ENCODE measurements around the gene SIRT7. TPM values are rescaled to one million over a fixed set of nuclear protein-coding genes. Genes with fewer than 3 reads are reported as not detected.

SIRT7 gene
- polyA plus RNA-seq, 2 donors, result 64.9 to 84.0 TPM

DNA sequence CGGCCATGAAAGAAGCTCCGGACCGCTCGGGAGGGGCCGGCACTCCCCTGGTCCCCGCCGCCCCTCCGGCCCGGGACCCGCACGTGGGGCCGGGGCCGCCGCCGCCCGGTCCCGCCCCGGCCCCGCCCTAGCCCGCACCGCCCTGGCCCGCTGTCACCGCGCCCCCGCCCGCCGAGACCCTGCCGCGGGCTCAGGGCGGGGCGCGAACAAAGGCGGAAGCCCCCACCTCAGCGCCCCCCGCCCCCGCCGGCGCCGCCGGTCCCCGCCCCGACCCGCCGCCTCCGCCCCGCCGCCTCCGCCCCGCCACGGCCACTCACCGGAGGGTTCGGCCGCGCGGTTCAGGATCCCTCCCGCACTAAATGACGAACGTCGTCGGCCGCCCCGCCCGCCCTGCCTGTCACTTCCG is 47.0 kb downstream of the SIRT7 start, which contains the start of gene ARHGDIA:
Gene ARHGDIA (minus strand): TSS at position 357 of the 406 bp plus-strand sequence. CDS start 1,407 bp downstream, outside the sequence.
- WGBS, 2 donors, result 0 to 2% methylated on average over 32 to 64 of the region's 64 CpGs

GRCh38 chr17:81870131-81870980 is 47.6 kb downstream of the SIRT7 start:
- no peaks in the 10 kb centered on the region for H3K27me3 ChIP-seq (ENCODE audit: control insufficient read depth in 1 of 2, insufficient read depth in 2 of 2, low read length in 2 of 2)
- peaks cover 3 to 25% of the 10 kb centered on the region in 2 donors for H3K4me1 ChIP-seq (ENCODE audit: control insufficient read depth in 2 of 2, insufficient read depth in 2 of 2, low read length in 1 of 2)
- 1 to 2% methylated on average over 49 to 65 of the region's 65 CpGs for WGBS, 2 donors
- H3K4me3 ChIP-seq (ENCODE audit: low read depth in 1 of 2, low read length in 2 of 2), result peak overlapping the region; percentile 68 to 95
- peak overlapping the region; percentile 98 for H3K27ac ChIP-seq (ENCODE audit: low read depth in 2 of 2, low read length in 1 of 2)
- no peaks in the 10 kb centered on the region for H3K9me3 ChIP-seq (ENCODE audit: control insufficient read depth in 2 of 2, insufficient read depth in 1 of 2, low read depth in 1 of 2, low read length in 1 of 2)
- peaks cover 8 to 23% of the 10 kb centered on the region in 2 donors for H3K36me3 ChIP-seq (ENCODE audit: control insufficient read depth in 2 of 2, insufficient read depth in 2 of 2, low read length in 1 of 2)

More for the DNA sequence above, 47.0 kb downstream of the SIRT7 start, which contains the start of gene ARHGDIA:
- H3K4me1 ChIP-seq (ENCODE audit: control insufficient read depth in 2 of 2, insufficient read depth in 2 of 2, low read length in 1 of 2), result peaks cover 3 to 20% of the 10 kb centered on the region in 2 donors
- peak within 1 kb of the TSS; percentile 98 for H3K27ac ChIP-seq (ENCODE audit: low read depth in 2 of 2, low read length in 1 of 2)
- H3K9me3 ChIP-seq (ENCODE audit: control insufficient read depth in 2 of 2, insufficient read depth in 1 of 2, low read depth in 1 of 2, low read length in 1 of 2), result no peaks in the 10 kb centered on the region
- peaks cover 8 to 23% of the 10 kb centered on the region in 2 donors for H3K36me3 ChIP-seq (ENCODE audit: control insufficient read depth in 2 of 2, insufficient read depth in 2 of 2, low read length in 1 of 2)
- H3K27me3 ChIP-seq (ENCODE audit: control insufficient read depth in 1 of 2, insufficient read depth in 2 of 2, low read length in 2 of 2), result no peaks in the 10 kb centered on the region
- peak within 1 kb of the TSS; percentile 81 to 95 for H3K4me3 ChIP-seq (ENCODE audit: low read depth in 1 of 2, low read length in 2 of 2)

DNA sequence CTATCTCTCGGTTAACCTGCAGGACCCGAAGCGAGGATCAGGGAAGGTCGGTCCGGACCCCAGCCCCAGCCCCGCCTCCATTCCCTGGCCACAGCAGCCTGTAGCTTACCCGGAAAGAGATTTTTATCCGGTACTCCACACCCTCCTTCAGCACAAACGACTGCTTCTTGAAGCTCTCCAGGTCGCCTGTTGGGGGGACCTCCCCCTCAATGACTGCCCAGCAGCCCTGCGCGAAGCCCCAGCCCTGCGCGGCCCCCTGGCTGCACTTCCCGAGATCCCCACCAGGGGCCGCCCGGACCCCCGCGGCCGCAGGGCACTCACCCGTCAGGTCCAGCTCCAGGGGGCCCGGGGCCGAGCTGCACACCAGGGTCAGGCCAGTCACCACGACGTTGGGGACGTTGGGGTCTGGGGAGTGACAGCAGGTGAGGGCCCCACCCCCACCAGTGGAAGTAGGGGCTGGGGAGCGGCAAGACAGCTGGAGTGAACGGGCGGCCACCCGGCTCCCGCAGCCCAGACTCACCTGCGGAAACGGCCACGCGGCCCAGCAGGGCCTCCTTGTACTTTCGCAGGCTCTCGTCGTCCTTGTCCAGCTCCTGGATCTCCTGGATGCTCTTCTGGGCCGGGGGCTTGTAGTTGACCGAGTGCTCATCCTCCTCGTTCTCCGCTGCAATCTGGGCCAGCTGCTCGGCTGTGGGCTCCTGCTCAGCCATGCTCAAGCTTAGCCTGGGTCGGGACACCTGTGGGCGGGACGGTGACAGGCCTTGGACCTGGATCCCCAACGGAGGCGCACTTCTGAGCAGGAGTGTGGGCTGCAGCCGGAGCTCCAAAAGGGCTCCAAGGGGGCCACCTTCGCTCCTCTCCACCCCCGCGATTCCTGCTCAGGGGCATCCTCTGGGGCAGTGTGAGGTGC is 48.5 kb downstream of the SIRT7 start:
- Histone ChIP-seq H3K4me3 (ENCODE audit: low read depth in 1 of 2, low read length in 2 of 2) (peak overlapping the region; percentile 68 to 95), H3K4me1 (ENCODE audit: control insufficient read depth in 2 of 2, insufficient read depth in 2 of 2, low read length in 1 of 2) (peaks cover 3 to 26% of the 10 kb centered on the region in 2 donors), H3K27me3 (ENCODE audit: control insufficient read depth in 1 of 2, insufficient read depth in 2 of 2, low read length in 2 of 2) (no peaks in the 10 kb centered on the region), H3K27ac (ENCODE audit: low read depth in 2 of 2, low read length in 1 of 2) (peak overlapping the region; percentile 98), H3K36me3 (ENCODE audit: control insufficient read depth in 2 of 2, insufficient read depth in 2 of 2, low read length in 1 of 2) (peaks cover 8 to 25% of the 10 kb centered on the region in 2 donors), H3K9me3 (ENCODE audit: control insufficient read depth in 2 of 2, insufficient read depth in 1 of 2, low read depth in 1 of 2, low read length in 1 of 2) (no peaks in the 10 kb centered on the region)
- 30 to 31% methylated on average over 51 to 52 of the region's 52 CpGs for WGBS, 2 donors

DNA sequence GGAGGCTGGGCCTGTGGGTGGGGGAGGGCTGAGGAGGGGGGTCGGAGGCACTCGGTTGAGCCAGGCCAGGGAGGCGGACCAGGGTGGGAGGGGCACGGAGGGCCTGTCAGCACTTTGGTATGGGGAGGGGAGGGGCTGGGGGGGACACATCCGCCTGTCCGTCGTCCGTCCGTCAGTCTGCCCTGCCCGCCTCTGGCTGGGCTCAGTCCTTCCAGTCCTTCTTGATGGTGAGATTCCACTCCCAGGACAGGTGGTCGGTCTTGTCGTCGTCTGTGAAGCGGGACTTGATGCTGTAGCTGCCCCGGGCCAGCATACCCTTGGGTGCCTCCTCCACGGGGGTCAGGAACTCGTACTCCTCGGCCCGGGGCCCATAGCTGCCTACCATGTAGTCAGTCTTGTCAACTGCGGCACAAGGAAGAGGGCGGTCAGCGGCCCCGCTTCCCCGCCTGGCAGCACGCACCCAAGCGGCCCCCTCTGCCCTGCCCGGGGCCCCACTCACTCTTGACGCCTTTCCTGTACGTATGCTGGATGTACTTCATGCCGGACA is 49.2 kb downstream of the SIRT7 start:
- Histone ChIP-seq H3K36me3 (ENCODE audit: control insufficient read depth in 2 of 2, insufficient read depth in 2 of 2, low read length in 1 of 2) (peaks cover 8 to 25% of the 10 kb centered on the region in 2 donors), H3K4me3 (ENCODE audit: low read depth in 1 of 2, low read length in 2 of 2) (peak overlapping the region in 1 of 2 donors; percentile 3), H3K9me3 (ENCODE audit: control insufficient read depth in 2 of 2, insufficient read depth in 1 of 2, low read depth in 1 of 2, low read length in 1 of 2) (no peaks in the 10 kb centered on the region), H3K4me1 (ENCODE audit: control insufficient read depth in 2 of 2, insufficient read depth in 2 of 2, low read length in 1 of 2) (peaks cover 3 to 26% of the 10 kb centered on the region in 2 donors), H3K27me3 (ENCODE audit: control insufficient read depth in 1 of 2, insufficient read depth in 2 of 2, low read length in 2 of 2) (no peaks in the 10 kb centered on the region), H3K27ac (ENCODE audit: low read depth in 2 of 2, low read length in 1 of 2) (peak overlapping the region; percentile 68 to 98)
- WGBS, 2 donors, result 59 to 65% methylated on average over 25 to 30 of the region's 30 CpGs

DNA sequence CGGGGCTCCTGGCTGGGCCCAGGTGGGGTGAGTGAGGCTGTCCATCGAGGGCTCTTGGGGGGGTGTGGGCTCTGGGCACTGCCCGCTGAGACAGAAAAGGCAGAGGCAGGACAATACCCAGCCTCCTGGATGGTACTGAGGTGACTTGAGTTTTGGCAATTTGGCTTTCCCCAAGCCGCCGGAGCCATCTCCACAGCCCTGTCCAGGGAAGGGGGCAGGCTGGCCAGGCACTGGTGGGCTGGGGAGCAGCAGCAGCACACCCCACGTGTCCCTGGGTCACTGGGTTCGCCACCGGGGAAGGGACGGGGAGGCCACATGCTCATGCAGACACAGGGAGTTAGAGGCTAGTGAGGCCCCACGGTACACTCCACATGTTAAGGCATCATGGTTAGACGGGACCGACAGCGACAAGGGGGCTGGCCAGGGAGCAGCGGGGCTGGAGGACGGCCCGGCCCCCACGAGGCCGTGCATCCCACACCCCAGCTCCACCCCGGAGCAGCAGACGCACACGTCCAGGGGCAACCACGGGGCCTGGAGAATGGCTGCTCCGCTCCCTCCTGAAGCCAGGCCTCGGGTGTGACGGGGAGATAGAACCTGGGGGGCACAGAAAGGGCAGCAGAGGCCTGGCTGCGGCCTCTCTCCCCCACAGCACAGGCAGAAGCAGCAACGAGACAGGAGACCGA is 49.8 kb downstream of the SIRT7 start:
- 59 to 60% methylated on average over 26 to 28 of the region's 28 CpGs for WGBS, 2 donors
- H3K4me1 ChIP-seq (ENCODE audit: control insufficient read depth in 2 of 2, insufficient read depth in 2 of 2, low read length in 1 of 2), result peaks cover 3 to 26% of the 10 kb centered on the region in 2 donors
- H3K4me3 ChIP-seq (ENCODE audit: low read depth in 1 of 2, low read length in 2 of 2), result no peak overlapping the region
- H3K9me3 ChIP-seq (ENCODE audit: control insufficient read depth in 2 of 2, insufficient read depth in 1 of 2, low read depth in 1 of 2, low read length in 1 of 2), result no peaks in the 10 kb centered on the region
- H3K27me3 ChIP-seq (ENCODE audit: control insufficient read depth in 1 of 2, insufficient read depth in 2 of 2, low read length in 2 of 2), result no peaks in the 10 kb centered on the region
- H3K27ac ChIP-seq (ENCODE audit: low read depth in 2 of 2, low read length in 1 of 2), result peak overlapping the region; percentile 23 to 68
- H3K36me3 ChIP-seq (ENCODE audit: control insufficient read depth in 2 of 2, insufficient read depth in 2 of 2, low read length in 1 of 2), result peaks cover 8 to 28% of the 10 kb centered on the region in 2 donors

- Histone ChIP-seq H3K27ac (ENCODE audit: low read depth in 2 of 2, low read length in 1 of 2) (peak overlapping the region; percentile 23 to 68), H3K4me1 (ENCODE audit: control insufficient read depth in 2 of 2, insufficient read depth in 2 of 2, low read length in 1 of 2) (peaks cover 3 to 24% of the 10 kb centered on the region in 2 donors), H3K4me3 (ENCODE audit: low read depth in 1 of 2, low read length in 2 of 2) (no peak overlapping the region), H3K36me3 (ENCODE audit: control insufficient read depth in 2 of 2, insufficient read depth in 2 of 2, low read length in 1 of 2) (peaks cover 8 to 29% of the 10 kb centered on the region in 2 donors), H3K9me3 (ENCODE audit: control insufficient read depth in 2 of 2, insufficient read depth in 1 of 2, low read depth in 1 of 2, low read length in 1 of 2) (no peaks in the 10 kb centered on the region), H3K27me3 (ENCODE audit: control insufficient read depth in 1 of 2, insufficient read depth in 2 of 2, low read length in 2 of 2) (no peaks in the 10 kb centered on the region)
- WGBS, 2 donors, result 38 to 42% methylated on average over 23 of the region's 23 CpGs
These were observed 50.6 kb downstream of the SIRT7 start for GRCh38 chr17:81867170-81867990.

- WGBS, 2 donors, result 72 to 79% methylated on average over 18 of the region's 18 CpGs
- H3K9me3 ChIP-seq (ENCODE audit: control insufficient read depth in 2 of 2, insufficient read depth in 1 of 2, low read depth in 1 of 2, low read length in 1 of 2), result no peaks in the 10 kb centered on the region
- H3K36me3 ChIP-seq (ENCODE audit: control insufficient read depth in 2 of 2, insufficient read depth in 2 of 2, low read length in 1 of 2), result peaks cover 8 to 29% of the 10 kb centered on the region in 2 donors
- H3K4me1 ChIP-seq (ENCODE audit: control insufficient read depth in 2 of 2, insufficient read depth in 2 of 2, low read length in 1 of 2), result peaks cover 3 to 24% of the 10 kb centered on the region in 2 donors
- no peaks in the 10 kb centered on the region for H3K27me3 ChIP-seq (ENCODE audit: control insufficient read depth in 1 of 2, insufficient read depth in 2 of 2, low read length in 2 of 2)
- no peak overlapping the region for H3K4me3 ChIP-seq (ENCODE audit: low read depth in 1 of 2, low read length in 2 of 2)
- H3K27ac ChIP-seq (ENCODE audit: low read depth in 2 of 2, low read length in 1 of 2), result peak overlapping the region; percentile 13 to 68
These were observed 51.4 kb downstream of the SIRT7 start for GRCh38 chr17:81866440-81867169.

All from esophagus (tissue), 2 donors.